Measurements from ENCODE around the gene TOP3B.

Gene TOP3B

GRCh38 chr22:21982338-21982965 lies at the start of gene TOP3B:
Gene TOP3B (minus strand): TSS chr22:21982787. CDS start chr22:21975709, 7,078 bp downstream.
- peak; percentile 79 to 83 for DNase-seq (ENCODE audit: low read depth in 2 of 2)

DNA sequence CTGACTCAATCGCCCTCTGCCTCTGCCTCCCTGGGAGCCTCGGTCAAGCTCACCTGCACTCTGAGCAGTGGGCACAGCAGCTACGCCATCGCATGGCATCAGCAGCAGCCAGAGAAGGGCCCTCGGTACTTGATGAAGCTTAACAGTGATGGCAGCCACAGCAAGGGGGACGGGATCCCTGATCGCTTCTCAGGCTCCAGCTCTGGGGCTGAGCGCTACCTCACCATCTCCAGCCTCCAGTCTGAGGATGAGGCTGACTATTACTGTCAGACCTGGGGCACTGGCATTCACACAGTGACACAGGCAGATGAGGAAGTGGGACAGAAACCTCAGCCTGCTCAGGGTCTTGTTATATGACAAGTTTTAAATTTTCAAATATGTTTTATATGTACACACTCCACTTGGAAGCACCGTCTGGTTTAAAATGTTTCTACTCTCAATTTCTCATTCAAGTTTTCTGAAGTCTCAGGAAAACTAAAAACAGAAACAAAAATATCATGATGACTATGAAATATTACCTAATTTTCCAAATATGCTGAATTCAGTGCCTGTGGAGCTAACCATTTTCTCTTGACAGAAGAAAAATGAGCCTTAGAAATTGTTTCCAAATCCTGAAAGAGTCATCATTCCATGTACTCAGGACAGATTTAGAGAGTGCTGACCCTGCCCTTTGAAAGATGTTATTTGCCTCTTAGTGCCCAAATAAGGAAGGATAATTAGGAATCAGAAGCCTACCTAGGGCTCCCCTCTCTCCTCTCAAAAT lies 48.8 kb upstream of the TOP3B start:
- DNase-seq (ENCODE audit: low read depth in 2 of 2): no peak

GRCh38 chr22:22030493-22031182 lies 48.1 kb upstream of the TOP3B start:
- DNase-seq (ENCODE audit: low read depth in 2 of 2): no peak

DNA sequence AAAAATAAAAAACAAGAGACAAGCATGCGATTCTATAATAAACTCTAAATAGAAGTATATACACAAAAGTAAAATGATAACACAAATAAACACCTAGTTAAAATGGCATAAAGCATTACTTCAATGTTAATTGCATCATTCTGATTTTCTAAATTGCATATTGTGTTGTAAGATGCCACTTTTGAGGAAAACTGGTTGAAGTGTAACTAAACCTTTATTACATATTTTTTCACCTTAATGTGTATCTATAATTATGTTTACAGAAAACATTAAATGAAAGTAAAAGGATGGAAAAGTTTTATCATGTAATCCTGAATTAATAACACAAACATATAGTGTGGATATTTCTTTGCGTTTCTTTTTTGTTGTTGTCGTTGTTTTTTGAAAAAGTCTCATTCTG lies 45.4 kb upstream of the TOP3B start:
- no peak for DNase-seq (ENCODE audit: low read depth in 2 of 2)

- no peak for DNase-seq (ENCODE audit: low read depth in 2 of 2)
Observed at GRCh38 chr22:22026157-22026831, 43.7 kb upstream of the TOP3B start.

- no peak for DNase-seq (ENCODE audit: low read depth in 2 of 2)
Observed at GRCh38 chr22:22025320-22026156, 43.0 kb upstream of the TOP3B start.

DNA sequence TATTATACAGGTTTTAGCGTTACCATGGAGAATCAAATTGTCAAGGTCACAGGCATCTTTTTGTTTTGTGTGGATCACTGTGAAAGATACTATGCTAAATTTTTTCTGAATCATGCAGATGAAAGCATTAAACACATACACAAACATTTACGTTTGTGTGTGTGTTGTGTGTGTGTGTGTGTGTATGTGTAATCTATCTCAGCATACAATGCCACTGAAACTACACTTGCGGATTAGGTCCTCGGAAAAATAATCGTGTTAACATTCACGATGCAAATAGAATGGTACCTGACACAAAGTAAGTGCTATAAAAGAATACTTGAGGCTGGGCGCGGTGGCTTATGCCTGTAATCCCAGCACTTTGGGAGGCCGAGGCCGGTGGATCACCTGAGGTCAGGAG lies 41.9 kb upstream of the TOP3B start:
- DNase-seq (ENCODE audit: low read depth in 2 of 2): no peak

DNA sequence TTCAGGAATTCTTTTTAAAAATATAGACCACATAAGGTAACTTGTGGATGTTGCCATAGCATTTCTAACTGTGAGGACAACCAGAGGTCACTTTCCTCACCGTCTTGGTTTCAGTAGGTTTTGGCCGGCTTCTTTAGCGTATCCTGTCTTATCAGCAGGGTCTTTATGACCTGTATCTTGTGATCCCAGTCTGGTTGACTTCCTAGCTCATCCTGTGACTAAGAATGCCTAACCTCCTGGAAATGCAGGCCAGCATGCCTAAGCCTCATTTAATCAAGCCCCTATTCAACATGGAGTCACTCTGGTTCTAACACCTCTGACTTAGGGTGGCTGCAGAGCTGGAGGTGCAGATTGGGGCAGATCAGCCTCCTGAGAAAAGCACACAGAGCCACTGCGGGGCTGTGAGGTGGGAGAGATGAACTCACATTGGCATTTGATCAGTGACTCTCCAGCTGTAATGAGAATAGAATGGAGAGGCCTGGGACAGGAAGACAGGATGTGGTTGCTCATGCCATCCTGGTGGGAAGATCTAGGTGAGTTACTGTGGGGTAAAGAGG lies 41.1 kb upstream of the TOP3B start:
- no peak for DNase-seq (ENCODE audit: low read depth in 2 of 2)

DNA sequence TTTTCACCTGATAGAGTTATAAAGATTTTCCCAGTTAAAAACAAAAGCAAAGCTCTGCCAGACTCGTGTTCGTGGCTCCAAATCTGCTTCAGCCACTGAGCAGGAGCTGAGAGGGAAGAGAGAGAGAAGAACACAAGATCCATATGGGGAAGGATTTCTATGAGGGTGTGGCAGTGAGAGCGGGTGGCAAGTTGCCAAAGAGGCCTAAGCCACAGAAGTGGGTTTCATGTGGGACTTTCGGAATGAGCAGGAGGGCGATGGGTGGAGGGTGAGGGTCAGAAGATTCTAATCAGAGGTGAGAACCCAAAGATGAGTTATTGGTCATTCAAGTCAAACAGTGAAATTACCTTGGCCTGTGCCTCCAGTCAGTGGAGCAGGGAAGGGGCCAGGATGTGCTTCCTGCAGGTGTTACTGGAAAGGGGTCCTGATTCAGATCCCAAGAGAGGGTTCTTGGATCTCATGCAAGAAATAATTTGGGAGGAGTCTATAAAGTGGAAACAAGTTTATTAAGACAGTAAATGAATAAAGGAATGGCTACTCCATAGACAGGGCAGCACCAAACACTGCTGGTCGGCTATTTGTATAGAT lies 40.5 kb upstream of the TOP3B start:
- no peak for DNase-seq (ENCODE audit: low read depth in 2 of 2)

- DNase-seq (ENCODE audit: low read depth in 2 of 2): no peak
Observed at GRCh38 chr22:22022255-22022840, 39.8 kb upstream of the TOP3B start.

GRCh38 chr22:22021162-22021750 lies 38.7 kb upstream of the TOP3B start:
- DNase-seq (ENCODE audit: low read depth in 2 of 2): no peak

- DNase-seq (ENCODE audit: low read depth in 2 of 2): no peak
Observed at GRCh38 chr22:22020425-22020852, 37.9 kb upstream of the TOP3B start.

GRCh38 chr22:22019659-22020424 lies 37.3 kb upstream of the TOP3B start:
- DNase-seq (ENCODE audit: low read depth in 2 of 2): no peak

- no peak for DNase-seq (ENCODE audit: low read depth in 2 of 2)
Observed at GRCh38 chr22:22018825-22019658, 36.5 kb upstream of the TOP3B start.

- DNase-seq (ENCODE audit: low read depth in 2 of 2): no peak
Observed at GRCh38 chr22:22015631-22016030, 33.0 kb upstream of the TOP3B start.

GRCh38 chr22:22014285-22014659 lies 31.7 kb upstream of the TOP3B start:
- no peak for DNase-seq (ENCODE audit: low read depth in 2 of 2)

GRCh38 chr22:22013559-22014284 lies 31.1 kb upstream of the TOP3B start:
- no peak for DNase-seq (ENCODE audit: low read depth in 2 of 2)

DNA sequence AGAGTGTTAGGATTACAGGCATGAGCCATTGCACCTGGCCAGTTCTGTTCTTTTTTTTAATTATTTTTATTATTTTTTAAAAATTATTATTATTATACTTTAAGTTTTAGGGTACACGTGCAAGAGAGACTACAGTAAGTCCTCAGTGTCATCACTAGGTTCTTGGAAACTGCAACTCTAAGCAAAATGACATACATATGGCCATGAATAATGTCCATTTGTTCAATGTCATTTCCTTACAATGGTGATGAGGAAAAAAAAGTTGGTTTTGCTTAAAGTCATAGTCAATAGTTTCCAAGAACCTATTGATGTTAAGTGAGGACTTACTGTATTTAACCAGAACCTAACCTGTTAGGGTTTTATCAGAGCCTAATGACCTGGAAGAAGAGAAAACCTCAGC lies 29.4 kb upstream of the TOP3B start:
- no peak for DNase-seq (ENCODE audit: low read depth in 2 of 2)

Measured in stimulated activated CD4-positive, alpha-beta T cell treated with anti-CD3 and anti-CD28 coated beads, Interleukin-4, amount 100 ng/mL, for 48 hours (primary cell).